Activated naive CD8-positive, alpha-beta T cell treated with anti-CD3 and anti-CD28 coated beads, Interleukin-2, amount 50 U/mL, for 24 hours (primary cell): ENCODE data around the gene WNT4.

Experiments
- ATAC-seq: fragments of 150-1000 bp; cut with Tn5 transposase; one replicate; pipeline ENCODE4 v1.10.0; 2021
- DNase-seq: peaks from one replicate; pipeline ENCODE4 v3.0.0; 2021
- H3K27ac Mint-ChIP-seq: one replicate; pipeline ENCODE4 v1.8.0; 2021; ENCODE audit warnings: mild to moderate bottlenecking, mixed read lengths
- H3K27me3 Mint-ChIP-seq: one replicate; pipeline ENCODE4 v1.8.0; 2021; ENCODE audit warnings: mixed read lengths
- H3K36me3 Mint-ChIP-seq: one replicate; pipeline ENCODE4 v1.8.0; 2021; ENCODE audit warnings: low read depth, mixed read lengths
- H3K4me1 Mint-ChIP-seq: one replicate; pipeline ENCODE4 v1.8.0; 2021; ENCODE audit warnings: mixed read lengths
- H3K4me3 Mint-ChIP-seq: one replicate; pipeline ENCODE4 v1.8.0; 2021; ENCODE audit warnings: mild to moderate bottlenecking, moderate library complexity, mixed read lengths
- H3K9me3 Mint-ChIP-seq: one replicate; pipeline ENCODE4 v1.8.0; 2021; ENCODE audit warnings: mixed read lengths

The WNT4 gene

GRCh38 chr1:22117238-22117637 is 25.7 kb downstream of the WNT4 start:
- peaks cover 11% of the 10 kb centered on the region for H3K36me3 Mint-ChIP-seq
- H3K4me3 Mint-ChIP-seq: no peak overlapping the region
- no peaks in the 10 kb centered on the region for H3K27me3 Mint-ChIP-seq
- DNase-seq: no peak
- H3K4me1 Mint-ChIP-seq: peaks cover 21% of the 10 kb centered on the region
- no peaks in the 10 kb centered on the region for H3K9me3 Mint-ChIP-seq
- H3K27ac Mint-ChIP-seq: no peak overlapping the region
- ATAC-seq: no peak

GRCh38 chr1:22115286-22115685 is 27.6 kb downstream of the WNT4 start:
- ATAC-seq (no peak), DNase-seq (no peak)
- Mint-ChIP-seq H3K4me1 (peaks cover 21% of the 10 kb centered on the region), H3K36me3 (peaks cover 11% of the 10 kb centered on the region), H3K4me3 (no peak overlapping the region), H3K9me3 (no peaks in the 10 kb centered on the region), H3K27me3 (no peaks in the 10 kb centered on the region), H3K27ac (peak overlapping the region; percentile 25)

GRCh38 chr1:22114083-22115012 is 28.5 kb downstream of the WNT4 start:
- Mint-ChIP-seq H3K4me1 (peaks cover 19% of the 10 kb centered on the region), H3K36me3 (peaks cover 9% of the 10 kb centered on the region), H3K27me3 (no peaks in the 10 kb centered on the region), H3K9me3 (no peaks in the 10 kb centered on the region), H3K27ac (peak overlapping the region; percentile 13), H3K4me3 (no peak overlapping the region)
- DNase-seq: no peak
- ATAC-seq: no peak

GRCh38 chr1:22112554-22112953 is 30.3 kb downstream of the WNT4 start:
- Mint-ChIP-seq H3K9me3 (no peaks in the 10 kb centered on the region), H3K36me3 (peaks cover 11% of the 10 kb centered on the region), H3K4me3 (no peak overlapping the region), H3K27me3 (no peaks in the 10 kb centered on the region), H3K4me1 (peaks cover 9% of the 10 kb centered on the region), H3K27ac (peak overlapping the region; percentile 28)
- DNase-seq (no peak), ATAC-seq (no peak)

- H3K4me1 Mint-ChIP-seq: peaks cover 11% of the 10 kb centered on the region
- DNase-seq (no peak), ATAC-seq (no peak)
- H3K9me3 Mint-ChIP-seq: no peaks in the 10 kb centered on the region
- H3K4me3 Mint-ChIP-seq: no peak overlapping the region
- H3K27ac Mint-ChIP-seq: no peak overlapping the region
- H3K27me3 Mint-ChIP-seq: no peaks in the 10 kb centered on the region
- H3K36me3 Mint-ChIP-seq: peaks cover 15% of the 10 kb centered on the region
Measured at GRCh38 chr1:22111620-22112019, 31.3 kb downstream of the WNT4 start.

DNA sequence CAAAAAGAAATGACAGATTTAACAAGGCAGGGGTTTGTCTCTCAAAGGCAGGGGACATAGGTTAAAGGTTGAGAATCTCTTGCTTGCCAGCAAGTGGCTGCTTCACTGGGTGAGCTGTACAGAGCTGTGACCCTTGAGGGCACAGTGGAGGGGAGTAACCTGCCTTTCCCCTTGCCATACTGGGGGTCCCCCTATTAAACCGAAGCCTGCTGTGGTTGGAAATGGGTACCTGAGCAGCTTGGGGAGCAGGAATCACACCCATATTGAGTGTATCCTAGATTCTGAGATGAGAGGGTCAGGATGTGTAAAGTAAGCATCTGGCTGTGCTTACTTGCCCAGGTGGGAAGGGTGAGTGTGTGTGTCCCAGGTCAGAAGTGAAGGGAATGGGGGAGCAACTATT is 31.8 kb downstream of the WNT4 start:
- no peaks in the 10 kb centered on the region for H3K9me3 Mint-ChIP-seq
- no peak overlapping the region for H3K27ac Mint-ChIP-seq
- peaks cover 18% of the 10 kb centered on the region for H3K36me3 Mint-ChIP-seq
- peaks cover 11% of the 10 kb centered on the region for H3K4me1 Mint-ChIP-seq
- H3K27me3 Mint-ChIP-seq: no peaks in the 10 kb centered on the region
- DNase-seq (no peak), ATAC-seq (no peak)
- no peak overlapping the region for H3K4me3 Mint-ChIP-seq

DNA sequence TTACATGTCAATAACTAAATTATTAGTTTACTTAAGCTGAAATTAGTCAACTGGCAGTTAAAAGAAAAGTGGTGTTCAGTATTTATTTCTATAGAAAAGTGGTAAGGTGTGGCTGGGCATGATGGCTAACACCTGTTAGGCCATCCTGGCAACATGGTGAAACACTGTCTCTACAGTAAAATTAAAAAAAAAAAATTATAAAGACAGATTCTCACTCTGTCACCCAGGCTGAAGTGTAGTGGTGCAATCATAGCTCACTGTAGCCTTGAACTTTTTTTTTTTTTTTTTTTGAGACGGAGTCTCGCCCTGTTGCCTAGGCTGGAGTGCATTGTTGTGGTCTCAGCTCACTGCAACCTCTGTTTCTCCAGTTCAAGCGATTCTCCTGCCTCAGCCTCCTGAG is 32.9 kb downstream of the WNT4 start:
- DNase-seq (no peak), ATAC-seq (no peak)
- peaks cover 15% of the 10 kb centered on the region for H3K4me1 Mint-ChIP-seq
- H3K27me3 Mint-ChIP-seq: no peaks in the 10 kb centered on the region
- peaks cover 26% of the 10 kb centered on the region for H3K36me3 Mint-ChIP-seq
- no peak overlapping the region for H3K27ac Mint-ChIP-seq
- no peak overlapping the region for H3K4me3 Mint-ChIP-seq
- H3K9me3 Mint-ChIP-seq: peaks cover 3% of the 10 kb centered on the region

- DNase-seq (no peak), ATAC-seq (no peak)
- H3K4me1 Mint-ChIP-seq: peaks cover 29% of the 10 kb centered on the region
- peak overlapping the region; percentile 1 for H3K27ac Mint-ChIP-seq
- no peaks in the 10 kb centered on the region for H3K27me3 Mint-ChIP-seq
- H3K36me3 Mint-ChIP-seq: peaks cover 41% of the 10 kb centered on the region
- peaks cover 17% of the 10 kb centered on the region for H3K9me3 Mint-ChIP-seq
- no peak overlapping the region for H3K4me3 Mint-ChIP-seq
Measured at GRCh38 chr1:22108339-22109105, 34.4 kb downstream of the WNT4 start.

GRCh38 chr1:22107126-22107525 is 35.8 kb downstream of the WNT4 start:
- peaks cover 40% of the 10 kb centered on the region for H3K4me1 Mint-ChIP-seq
- no peaks in the 10 kb centered on the region for H3K27me3 Mint-ChIP-seq
- no peak overlapping the region for H3K27ac Mint-ChIP-seq
- DNase-seq: no peak
- ATAC-seq: no peak
- H3K36me3 Mint-ChIP-seq: peaks cover 47% of the 10 kb centered on the region
- H3K9me3 Mint-ChIP-seq: peaks cover 19% of the 10 kb centered on the region
- H3K4me3 Mint-ChIP-seq: no peak overlapping the region

GRCh38 chr1:22105611-22106207 is 37.2 kb downstream of the WNT4 start:
- no peak for ATAC-seq
- no peak overlapping the region for H3K4me3 Mint-ChIP-seq
- H3K27ac Mint-ChIP-seq: peak overlapping the region; percentile 84
- peaks cover 44% of the 10 kb centered on the region for H3K4me1 Mint-ChIP-seq
- DNase-seq: no peak
- no peaks in the 10 kb centered on the region for H3K27me3 Mint-ChIP-seq
- peaks cover 19% of the 10 kb centered on the region for H3K9me3 Mint-ChIP-seq
- peaks cover 54% of the 10 kb centered on the region for H3K36me3 Mint-ChIP-seq

GRCh38 chr1:22104865-22105437 is 37.9 kb downstream of the WNT4 start:
- peaks cover 60% of the 10 kb centered on the region for H3K36me3 Mint-ChIP-seq
- H3K27me3 Mint-ChIP-seq: no peaks in the 10 kb centered on the region
- peaks cover 19% of the 10 kb centered on the region for H3K9me3 Mint-ChIP-seq
- peak overlapping the region; percentile 12 for H3K4me3 Mint-ChIP-seq
- H3K4me1 Mint-ChIP-seq: peaks cover 51% of the 10 kb centered on the region
- DNase-seq (peak; percentile 33), ATAC-seq (peak; percentile 70)
- peak overlapping the region; percentile 84 for H3K27ac Mint-ChIP-seq

DNA sequence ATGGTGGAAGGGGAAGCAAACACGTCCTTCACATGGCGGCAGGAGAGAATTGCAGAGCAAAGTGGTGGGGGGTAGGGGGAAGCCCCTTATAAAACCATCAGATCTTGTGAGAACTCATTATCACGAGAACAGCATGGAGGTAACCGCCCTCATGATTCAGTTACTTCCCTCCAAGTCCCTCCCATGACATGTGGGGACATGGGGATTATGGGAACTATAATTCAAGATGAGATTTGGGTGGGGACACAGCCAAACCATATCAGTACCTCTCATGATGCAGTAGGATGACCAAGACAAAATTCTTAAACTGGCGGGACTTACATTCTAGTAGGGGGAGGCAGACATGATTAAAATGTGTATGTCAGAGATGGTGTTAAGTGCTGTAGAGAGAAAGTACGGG is 38.8 kb downstream of the WNT4 start:
- H3K36me3 Mint-ChIP-seq: peaks cover 62% of the 10 kb centered on the region
- H3K4me3 Mint-ChIP-seq: peak overlapping the region; percentile 12
- DNase-seq: no peak
- peaks cover 57% of the 10 kb centered on the region for H3K4me1 Mint-ChIP-seq
- H3K27me3 Mint-ChIP-seq: no peaks in the 10 kb centered on the region
- peaks cover 19% of the 10 kb centered on the region for H3K9me3 Mint-ChIP-seq
- H3K27ac Mint-ChIP-seq: peak overlapping the region; percentile 84
- peak; percentile 27 for ATAC-seq

DNA sequence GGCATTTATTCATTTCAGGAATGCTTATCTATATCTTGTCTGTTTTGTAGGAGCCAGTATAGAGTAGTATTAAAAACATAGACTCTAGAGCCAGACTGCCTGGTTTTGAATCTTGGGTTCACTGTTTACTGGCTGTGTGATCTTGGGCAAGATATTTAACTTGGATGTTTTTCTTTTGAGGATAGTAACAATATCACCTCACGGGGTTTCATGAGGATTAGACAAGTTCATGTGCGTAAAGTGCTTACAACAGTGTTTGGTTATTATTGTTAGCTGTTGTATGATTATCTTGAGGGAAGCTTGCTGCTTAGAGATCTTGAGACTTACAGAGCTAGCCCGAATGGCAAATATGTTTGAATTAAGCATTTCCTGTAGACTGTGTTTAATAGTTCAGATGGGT is 40.2 kb downstream of the WNT4 start:
- no peak overlapping the region for H3K4me3 Mint-ChIP-seq
- peak overlapping the region; percentile 84 for H3K27ac Mint-ChIP-seq

DNA sequence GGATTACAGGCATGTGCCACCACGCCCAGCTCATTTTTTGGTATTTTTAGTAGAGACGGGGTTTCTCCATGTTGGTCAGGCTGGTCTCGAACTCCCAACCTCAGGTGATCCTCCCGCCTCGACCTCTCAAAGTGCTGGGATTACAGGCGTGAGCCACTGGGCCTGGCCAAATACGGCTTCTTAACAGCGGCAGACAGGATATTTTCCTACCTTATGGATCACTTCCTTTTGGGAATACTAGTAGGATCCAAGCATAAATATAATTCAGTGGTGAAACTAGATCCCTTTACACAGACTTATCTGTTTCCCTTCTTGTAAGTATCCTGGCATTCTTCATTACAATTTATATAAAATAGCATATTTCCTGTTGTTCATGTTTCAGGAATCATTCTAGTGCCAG is 40.9 kb downstream of the WNT4 start:
- H3K36me3 Mint-ChIP-seq: peaks cover 73% of the 10 kb centered on the region
- no peak for DNase-seq
- ATAC-seq: no peak

More for the DNA sequence above, 40.2 kb downstream of the WNT4 start:
- Mint-ChIP-seq H3K27me3 (no peaks in the 10 kb centered on the region), H3K36me3 (peaks cover 69% of the 10 kb centered on the region), H3K9me3 (peaks cover 19% of the 10 kb centered on the region), H3K4me1 (peaks cover 64% of the 10 kb centered on the region)
- ATAC-seq (no peak), DNase-seq (no peak)

More for the DNA sequence above, 40.9 kb downstream of the WNT4 start:
- Mint-ChIP-seq H3K4me3 (no peak overlapping the region), H3K4me1 (peaks cover 68% of the 10 kb centered on the region), H3K27me3 (no peaks in the 10 kb centered on the region), H3K27ac (no peak overlapping the region), H3K9me3 (peaks cover 19% of the 10 kb centered on the region)
